ENCODE measurements around the gene OPCML.

- TF ChIP-seq KLF9 (CRISPR knock-in tag; IDR thresholded peaks at IDR 0.05; ENCODE audit: low read depth), result no peak
- TF ChIP-seq NBN (conservative IDR thresholded peaks at IDR 0.05), result no peak
- no peak for TF ChIP-seq MYNN (CRISPR knock-in tag; IDR thresholded peaks at IDR 0.05; ENCODE audit: low read depth)
- no peak for TF ChIP-seq POLR2AphosphoS5 (IDR thresholded peaks at IDR 0.05; ENCODE audit: low read depth, low read length)
- no peak for TF ChIP-seq FOXO1 (CRISPR knock-in tag; IDR thresholded peaks at IDR 0.05)
- TF ChIP-seq SMC3 (IDR thresholded peaks at IDR 0.05; ENCODE audit: low read length), result no peak
- no peak for TF ChIP-seq EP300 (IDR thresholded peaks at IDR 0.05; ENCODE audit: low read depth in 2 of 2, low read length in 2 of 2)
- TF ChIP-seq EP300 (CRISPR knock-in tag; IDR thresholded peaks at IDR 0.05; ENCODE audit: borderline replicate concordance), result no peak
These were observed 367.3 kb downstream of the OPCML start for GRCh38 chr11:133164986-133165385.

Measured in HepG2 (cell line).